CD4-positive, alpha-beta T cell treated with Interleukin-6 at 100 ng/mL for 8 hours (primary cell): ENCODE results near the gene ABTB2.
"Not testable (repeated sequence)": the region's sequence is repeated elsewhere in the genome, so short reads cannot be mapped to it uniquely, and the experiment has no call there.

Source experiments
- DNase-seq: peaks from one replicate; pipeline ENCODE4 v3.0.0-alpha.2; 2020; ENCODE audit warnings: mixed read lengths, low spot score

ABTB2 gene

DNA sequence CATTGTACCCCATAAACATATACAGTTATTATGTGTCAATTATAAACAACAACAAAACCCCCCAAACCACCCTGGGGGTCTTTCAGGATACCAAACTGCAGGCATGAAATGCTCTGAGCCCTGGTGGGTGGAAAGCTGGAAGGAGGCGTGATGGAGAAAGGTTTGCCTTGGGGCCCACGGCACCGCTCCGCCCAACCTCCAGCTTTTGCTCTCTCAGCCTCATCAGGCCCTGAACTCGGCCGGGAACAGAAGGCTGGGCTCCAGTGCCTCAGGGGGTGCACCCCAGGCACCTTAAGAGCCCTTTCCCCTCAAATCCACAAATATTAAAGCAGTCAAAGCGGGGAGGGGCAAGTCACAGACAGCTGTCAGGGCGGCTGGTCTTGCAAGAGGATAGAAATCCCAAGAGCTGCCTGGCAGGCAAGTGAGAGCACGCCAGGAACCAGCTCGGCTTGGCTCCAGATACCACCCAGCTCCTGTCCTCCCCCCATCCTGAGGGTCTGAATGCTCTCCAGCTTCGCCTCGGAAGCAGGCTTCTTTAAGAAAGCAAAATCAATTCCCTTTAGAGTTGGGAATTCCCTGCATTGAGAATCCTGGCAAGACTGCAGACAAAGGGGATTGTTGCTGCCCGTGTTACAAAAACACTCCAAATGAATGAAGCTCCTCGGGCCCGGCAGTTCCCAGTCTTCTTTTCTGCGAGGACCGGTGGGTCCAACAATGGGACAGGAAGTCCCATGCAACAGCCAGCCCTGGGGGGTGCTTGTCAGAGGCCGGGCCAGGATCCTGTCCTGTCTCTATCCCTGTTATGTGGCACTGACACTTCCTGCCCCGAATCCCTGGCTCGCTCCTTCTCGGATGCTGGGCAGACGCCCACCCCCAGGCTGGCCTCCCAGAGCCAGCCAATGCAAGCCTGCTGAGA lies 171.6 kb downstream of the ABTB2 start:
- DNase-seq, result no peak

DNA sequence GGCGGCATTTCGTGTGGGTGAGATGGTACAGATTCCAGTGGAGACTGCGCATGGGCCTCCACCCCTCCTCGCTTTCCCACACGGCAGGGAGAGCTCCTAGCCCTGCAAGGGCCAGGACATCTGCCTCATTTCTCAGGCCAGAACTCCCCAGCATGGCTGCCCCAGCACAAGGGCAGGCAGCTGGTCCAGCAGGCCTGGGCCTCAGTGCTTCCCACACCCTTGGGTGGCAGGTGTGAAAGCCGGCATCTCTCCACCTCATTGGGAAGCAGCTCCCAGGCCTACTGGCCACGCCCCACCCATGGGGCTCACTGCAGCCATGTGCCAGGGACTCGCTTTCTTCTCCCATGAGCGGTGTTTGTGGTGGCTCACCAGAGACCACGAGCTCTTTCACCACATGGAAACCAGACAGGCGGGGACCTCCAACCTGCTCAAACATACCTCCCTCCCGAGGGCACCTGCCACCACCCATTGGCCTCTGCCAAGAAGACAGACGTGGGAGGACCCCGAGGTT lies 173.2 kb downstream of the ABTB2 start:
- DNase-seq, result no peak

DNA sequence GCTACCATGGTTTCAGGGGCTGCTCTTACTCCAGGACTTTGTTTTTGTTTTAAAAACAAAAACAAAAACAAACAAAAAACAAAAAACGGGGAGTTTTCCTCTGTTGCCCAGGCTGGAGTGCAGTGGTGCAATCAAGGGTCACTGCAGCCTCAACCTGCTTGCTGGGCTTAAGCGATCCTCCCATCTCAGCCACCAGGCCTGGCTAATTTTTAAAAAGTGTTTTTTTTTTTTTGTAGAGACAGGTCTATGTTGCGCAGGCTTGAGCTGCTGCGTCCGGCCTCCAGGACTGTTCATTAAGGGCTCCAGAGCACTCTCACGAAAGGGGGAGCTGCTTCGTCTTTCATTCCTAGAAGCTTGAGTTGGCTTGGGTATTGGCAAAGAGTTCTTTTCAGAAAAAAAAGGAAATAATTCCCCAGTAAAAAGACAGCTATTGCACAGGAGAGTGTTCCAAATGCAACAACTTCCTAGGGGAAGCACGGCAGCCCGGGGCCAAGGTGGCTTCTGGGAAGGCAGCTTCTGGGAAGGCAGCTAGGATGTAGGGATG lies 173.9 kb downstream of the ABTB2 start:
- DNase-seq, result no peak

DNA sequence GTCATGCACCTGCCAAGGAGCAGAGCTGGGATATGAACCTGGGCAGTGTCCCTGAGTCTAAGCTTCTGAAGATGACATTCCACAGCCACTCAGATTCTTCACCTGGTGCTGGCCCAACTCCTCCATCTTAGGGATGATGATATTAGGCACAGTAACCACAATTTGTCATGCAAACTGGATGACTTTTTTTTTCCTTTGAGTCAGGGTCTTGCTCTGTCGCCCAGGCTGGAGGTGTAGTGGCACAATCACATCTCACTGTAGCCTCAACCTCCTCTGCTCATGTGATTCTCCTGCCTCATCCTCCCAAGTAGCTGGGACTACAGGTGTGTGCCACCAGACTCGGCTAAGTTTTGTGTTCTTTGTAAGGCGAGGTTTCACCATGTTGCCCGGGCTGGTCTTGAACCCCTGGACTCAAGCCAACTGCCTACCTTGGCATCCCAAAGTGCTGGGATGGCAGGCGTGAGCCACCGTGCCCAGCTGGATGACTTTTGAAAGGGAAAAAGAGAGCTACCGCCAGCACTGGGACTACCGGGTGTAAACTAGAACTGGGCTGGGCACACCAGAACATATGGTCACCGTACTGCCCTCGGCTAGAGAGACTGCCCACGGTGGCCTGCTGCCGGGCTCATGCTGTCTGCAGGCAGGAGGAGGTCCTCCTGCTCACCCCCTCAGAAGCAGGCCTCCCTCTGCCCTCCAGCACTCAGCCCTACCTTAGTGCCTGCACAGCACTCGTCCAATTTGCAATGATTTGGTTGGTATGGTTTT lies 174.7 kb downstream of the ABTB2 start:
- no peak for DNase-seq

DNA sequence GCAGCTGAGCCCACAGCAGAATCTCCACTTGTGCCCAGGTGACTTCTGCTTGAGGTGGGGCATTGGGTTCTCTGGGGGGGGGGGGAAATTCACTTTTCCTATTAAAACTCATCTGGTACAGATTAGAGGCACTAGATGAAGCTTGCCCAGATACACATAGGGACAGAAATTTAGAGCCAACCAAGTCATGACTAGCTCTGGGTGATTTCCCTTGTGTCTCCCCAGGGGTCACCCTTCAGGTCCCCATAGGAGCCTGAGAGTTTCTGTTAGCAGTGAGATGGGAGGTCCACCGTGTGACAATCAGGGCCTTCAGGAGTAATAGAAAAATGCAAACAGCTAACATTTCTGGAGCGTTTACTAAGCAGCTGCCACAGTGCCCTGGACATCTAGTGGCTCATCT lies 175.4 kb downstream of the ABTB2 start:
- DNase-seq, result no peak

DNA sequence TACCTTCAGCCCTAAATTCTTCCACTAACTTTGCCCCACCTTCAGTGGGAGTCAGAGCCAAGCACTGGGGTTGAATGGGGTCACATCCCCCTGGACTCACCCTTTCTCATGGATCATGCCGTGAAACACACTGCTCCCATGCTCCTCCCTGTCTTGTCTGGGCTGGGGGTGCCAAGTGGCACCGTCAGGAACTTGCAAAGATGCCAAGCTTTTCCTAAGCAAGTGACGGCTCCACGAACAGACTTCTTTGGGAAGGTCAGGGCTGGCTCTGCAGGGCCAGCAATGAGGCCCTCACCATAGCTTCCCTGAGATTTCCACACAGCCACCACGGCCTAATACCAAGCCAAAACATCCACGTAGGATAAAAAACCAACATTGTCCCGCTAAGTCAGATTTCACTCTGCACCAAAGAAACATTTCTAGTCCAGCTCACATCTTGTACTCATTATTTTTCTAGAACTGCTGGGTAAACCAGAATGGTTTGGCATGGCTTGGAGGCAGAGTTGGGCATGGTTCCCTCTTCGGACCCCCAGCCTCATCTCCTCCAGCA lies 175.9 kb downstream of the ABTB2 start:
- no peak for DNase-seq

DNA sequence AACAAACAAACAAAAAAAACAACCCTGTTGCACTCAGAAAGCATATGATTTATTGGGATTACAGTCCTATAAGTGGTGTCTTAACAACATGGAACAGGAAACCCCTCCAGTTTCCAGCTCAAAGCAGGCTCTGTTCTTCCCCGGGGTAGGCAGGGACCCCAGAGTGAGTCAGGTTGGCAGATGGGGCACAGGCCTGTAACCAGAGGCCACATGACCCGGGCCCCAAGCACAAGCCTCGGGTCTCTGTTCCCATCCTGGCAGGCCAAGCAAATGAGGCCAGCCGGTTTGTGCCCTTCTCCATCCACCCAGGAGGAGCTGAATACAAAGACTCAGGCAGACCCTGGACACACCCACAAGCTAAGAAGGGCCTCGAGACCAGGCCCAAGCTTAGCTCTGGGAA lies 176.6 kb downstream of the ABTB2 start:
- no peak for DNase-seq

DNA sequence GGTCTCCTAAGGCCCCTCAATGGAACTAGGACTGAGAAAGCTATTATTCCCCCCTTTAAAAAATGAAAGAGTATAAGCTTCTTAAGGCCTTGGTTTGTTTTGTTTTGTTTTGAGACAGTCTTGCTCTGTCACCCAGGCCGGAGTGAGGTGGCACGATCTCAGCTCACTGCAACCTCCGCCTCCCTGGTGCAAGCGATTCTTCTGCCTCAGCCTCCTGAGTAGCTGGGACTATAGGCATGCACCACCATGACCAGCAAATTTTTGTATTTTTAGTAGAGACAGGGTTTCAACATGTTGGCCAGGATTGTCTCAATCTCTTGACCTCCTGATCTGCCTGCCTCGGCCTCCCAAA lies 177.0 kb downstream of the ABTB2 start:
- DNase-seq, result not testable (repeated sequence)

DNA sequence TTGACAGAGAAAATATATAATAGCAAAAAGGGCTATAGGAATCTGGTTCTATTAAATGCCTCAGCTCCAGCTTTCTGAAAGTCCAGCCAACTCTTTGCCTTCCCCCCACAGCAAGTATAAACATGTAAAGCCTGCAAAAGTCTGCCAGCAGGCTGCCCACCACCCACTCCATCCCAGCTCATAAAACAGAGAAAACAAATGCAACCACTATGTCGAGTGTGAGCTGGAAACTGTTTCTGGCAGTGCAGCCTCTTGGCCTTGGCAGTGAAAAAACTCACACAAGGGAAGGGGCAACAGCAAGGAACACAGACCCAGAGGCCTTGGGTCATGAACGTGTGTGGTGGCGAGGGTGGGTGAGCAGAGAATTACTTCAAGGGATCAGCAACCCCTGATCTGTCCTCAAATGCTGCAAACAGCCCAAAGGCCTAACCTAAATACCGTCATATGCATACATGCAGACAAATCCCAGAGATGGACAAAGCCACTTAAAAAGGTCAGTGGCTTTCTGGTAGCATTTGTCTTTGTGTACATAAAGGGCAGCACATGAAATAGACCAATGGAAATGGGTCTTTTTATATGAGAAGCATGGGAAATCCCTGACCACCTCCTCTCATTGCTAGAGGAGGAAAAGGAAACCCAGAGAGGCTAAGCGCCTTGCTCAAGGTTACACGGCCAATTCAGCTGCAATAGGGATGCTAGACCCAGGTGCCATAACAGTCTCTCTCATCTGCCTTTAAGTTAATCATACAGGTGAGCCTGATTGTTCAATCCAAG lies 177.6 kb downstream of the ABTB2 start:
- DNase-seq, result no peak

DNA sequence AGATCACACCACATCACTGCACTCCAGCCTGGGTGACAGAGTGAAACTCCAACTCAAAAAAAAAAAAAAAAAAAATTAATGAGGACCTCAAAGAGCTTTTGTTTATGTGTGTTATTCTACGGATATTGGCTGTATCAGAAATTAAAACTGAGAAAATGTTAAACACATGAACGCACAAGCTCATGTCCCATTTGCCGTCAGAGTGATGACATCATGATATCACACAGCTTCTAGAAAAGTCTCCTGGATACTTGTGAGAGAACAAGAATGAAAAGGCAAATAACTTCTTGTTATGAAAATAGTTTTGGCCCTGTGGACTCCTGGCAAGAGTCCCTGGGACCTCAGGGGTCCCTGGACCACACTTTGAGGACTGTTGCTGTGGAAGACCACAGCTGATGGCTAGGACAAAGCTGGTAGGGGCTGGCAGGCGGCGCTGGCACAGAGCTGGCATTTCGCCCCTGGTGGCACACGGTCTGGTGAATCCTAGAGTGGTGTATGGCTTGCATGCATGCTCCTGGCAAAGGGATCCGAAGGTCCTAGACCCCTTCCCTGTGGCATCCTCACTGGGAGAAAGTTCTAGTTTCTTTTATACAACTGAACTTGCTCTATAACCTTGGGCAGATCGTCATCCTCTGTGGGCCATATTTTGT lies 178.7 kb downstream of the ABTB2 start:
- no peak for DNase-seq

DNA sequence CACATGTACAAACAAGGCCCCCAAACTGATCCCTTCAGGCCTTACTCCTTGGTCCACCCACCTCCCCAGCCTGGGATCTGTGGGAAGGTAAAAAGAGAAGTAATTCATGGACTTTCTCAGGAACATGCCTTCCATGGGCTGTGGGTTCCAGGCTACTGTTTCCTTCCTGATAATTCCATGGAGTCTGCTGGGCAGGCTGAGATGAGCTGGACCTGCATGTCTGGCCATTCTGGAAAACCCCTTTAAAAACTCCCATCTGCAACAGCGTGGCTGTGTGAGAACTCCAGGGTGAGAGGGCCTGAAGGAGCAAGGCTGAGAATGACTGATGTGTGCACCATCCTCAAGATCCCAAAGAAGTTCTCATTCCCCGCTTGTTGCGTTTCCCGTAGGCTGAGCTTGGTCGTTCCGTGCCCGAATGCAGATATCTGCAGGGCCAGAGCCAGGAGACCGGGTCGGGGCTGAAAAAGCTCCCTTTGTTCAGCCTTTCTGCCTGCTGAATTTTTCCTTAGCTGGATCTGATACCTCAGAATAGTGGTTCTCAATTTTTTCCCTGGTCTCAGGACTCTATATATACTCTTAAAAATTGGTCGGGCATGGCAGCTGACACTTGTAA lies 179.5 kb downstream of the ABTB2 start:
- no peak for DNase-seq

DNA sequence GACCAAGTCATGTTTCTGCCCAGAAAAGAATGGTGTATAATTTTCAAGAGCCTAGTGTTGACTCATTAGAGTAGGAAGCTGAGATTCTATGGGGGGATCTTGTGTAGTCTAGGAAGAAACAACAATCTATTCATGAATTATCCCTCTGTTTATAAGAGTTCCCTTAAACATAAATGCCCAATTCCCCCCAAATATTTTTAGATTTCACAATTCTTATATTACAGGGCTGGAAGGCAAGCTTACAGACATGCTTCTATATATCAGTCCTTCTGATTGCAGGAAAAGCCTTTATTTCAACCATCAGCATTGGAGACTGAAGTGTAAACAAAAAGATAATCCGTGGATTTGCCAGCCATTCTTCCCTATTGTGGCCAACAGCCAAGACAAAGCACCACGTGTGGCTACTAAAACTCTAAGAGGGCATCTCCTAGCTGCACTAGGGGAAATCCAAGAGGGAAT lies 181.0 kb downstream of the ABTB2 start:
- no peak for DNase-seq

DNA sequence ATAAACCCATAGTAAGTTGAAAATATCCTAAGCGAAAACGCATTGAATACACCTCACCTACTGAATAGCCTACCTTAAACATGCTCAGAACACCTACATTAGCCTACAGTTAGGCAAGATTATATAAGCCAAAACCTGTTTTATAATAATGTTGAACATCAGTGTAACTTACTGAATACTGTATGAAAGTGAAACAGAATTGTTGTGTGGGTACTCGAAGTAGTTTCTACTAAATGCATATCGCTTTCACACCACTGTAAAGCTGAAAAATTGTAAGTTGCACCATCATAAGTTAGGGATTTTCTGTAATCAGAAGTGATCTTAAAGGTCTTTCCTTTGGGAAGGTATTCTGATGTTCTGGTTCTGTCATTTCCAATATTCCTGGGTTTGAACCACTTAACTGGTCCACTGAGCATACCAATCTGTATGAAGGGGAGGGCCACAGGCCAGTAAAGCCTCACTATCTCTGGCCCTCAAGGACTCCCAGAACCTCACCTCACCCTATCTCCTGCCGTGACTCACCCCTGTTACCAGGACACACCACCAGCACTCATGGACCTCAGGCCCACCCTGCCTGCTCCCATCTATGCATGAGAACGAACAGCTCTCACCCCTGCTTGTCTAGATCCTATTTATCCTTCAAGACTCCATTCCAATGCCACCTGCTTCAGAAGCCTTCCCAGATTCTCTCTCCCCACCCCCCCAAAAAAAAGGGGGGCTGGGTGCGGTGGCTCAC lies 182.4 kb downstream of the ABTB2 start:
- DNase-seq, result no peak

DNA sequence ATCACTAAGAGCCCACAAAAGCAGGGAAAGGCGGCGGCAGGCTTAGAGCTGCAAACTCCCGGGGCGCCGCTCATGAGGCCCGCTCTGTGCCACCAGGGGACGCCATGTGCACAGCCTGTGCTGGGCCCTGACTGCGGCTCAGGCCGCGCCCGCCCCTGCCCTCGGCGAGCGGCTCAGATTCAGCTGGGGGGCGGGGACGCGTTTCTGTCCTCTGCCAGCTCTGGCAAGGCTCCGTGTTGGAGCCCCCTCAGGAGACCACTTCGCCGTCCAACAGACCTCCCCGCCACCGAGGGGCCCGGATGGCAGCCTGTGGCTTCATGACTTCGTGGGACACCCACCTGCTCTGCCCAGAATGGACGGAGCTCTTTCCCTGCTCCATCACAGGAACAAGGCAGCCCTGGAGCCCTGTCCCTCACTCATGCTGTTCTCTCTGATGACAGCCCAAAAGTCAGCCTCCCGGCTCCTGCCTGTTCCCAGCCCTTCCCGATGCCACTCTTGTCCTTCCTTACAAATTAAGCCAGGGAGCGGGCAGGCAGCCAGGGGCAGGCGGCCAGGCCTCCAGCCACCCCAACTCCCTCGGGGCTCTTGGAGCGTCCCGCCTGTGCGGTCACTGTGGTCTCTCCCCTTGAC lies 183.3 kb downstream of the ABTB2 start:
- peak; percentile 74 for DNase-seq

DNA sequence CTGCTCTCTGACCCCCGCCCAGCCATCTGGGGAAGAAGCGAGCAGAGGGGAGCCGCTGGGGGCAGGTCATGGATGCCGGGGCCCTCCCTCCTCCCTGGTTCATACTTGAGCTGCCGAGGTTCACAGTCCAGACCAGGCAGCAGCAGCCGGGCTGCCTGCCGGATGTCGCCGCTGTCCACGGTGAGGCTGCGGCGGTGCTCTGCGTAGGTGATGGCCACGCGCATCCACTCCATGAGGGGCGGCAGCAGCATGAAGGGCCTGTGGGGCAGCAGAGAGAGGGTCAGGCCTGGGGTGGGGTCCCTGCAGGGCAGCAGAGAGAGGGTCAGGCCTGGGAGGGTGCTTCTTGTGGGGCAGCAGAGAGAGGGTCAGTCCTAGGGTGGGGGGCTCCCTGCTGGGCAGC lies 184.8 kb downstream of the ABTB2 start:
- DNase-seq, result no peak

DNA sequence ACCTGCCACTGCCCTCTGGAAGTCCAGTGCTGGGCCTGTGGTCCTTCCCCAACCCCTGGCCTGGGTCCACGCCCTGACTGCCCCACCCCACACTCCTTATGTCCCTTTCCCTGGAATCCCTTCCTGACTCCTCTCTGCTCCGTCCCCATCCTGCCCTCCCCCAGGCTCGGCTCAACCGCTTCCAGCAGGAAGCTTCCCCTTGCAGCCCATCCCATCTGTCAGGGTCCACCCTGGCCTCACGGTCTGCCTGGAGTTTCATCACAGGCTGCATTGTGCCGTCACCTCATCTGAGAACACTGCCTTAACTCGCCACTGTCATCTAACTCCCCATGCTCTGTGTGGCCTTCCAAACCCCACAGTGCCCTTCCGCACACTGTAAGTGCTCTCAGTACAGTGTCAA lies 188.1 kb downstream of the ABTB2 start:
- DNase-seq, result no peak

DNA sequence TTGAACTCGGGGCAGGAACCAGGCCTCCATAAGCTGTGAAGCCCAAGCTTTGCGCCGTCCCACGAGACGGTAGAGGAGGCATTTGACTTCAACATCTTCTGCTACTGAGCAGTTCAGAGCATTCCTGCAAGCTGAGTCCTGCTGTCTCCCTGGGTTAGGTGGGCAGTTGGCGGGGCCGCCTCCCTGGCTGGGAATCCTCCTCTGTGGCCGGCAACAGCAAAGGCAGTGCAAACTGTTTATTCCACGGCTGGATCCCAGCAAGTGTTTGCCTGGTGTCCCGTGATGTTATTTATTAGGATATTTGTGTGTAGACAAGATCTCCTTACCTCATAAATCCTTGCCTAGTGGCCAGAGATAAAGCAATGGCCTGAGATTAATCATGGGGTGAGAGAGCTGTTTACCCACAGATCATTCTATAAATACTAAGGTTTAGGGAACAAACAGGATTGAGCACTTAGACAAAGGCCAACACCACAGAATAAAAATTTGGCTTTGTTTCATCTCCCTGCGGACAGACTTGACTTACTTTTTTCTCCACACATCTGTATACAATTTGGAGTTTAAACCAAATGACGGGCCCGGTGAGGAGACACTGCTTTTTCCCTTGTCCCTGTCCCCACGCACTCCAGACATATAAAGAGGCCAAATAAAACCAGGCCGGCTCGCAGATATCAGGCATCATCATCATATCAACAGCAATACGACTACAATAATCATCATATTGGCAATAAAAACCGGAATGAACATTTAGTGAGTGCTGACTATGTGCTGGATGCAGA lies 189.0 kb downstream of the ABTB2 start:
- DNase-seq, result no peak

DNA sequence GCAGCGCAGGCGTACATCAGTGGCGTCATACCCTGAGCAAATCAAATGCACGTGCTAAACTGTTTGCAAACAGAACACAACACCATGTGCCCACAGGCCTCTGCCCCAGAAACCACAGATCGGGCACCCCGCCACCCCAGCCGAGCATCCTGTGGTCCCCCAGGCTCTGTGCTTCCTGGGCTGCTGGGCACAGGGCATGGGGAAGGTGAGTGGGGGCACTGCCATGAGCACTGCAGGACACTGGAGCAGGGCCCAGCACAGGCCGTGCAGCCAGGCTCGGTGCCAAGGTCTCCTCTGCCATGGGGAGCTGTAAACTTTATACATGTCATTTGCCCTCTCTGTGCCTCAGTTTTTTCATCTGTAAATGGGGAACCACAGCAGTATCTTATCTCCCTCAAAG lies 189.8 kb downstream of the ABTB2 start:
- DNase-seq, result no peak
